SHP77 (cell line): Measurements from ENCODE around the gene HTR1A.

ENCODE experiments used
- DNase-seq, 2 experiments: peaks; one replicate each; lab custom pipeline; 2025; lab: John Stamatoyannopoulos, UW

HTR1A gene

DNA sequence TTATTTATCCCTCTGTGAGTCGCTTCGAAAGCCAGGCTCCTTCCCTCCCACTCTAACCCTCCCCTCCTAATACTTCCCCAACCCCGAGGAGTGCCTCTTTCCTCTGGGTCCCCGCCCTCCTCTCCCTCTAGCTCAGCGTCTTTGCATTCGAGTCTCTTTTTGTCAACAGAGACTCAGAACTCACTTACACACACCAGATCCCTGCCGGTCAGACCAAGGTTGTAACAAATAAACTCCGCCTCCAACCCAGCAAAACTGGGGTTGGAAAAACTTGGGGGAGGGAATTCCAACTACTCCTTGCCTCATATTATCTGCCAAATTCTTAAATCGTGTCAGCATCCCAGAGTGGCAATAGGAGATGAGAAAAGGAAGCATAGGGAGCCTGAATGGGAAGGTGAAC is at the start of gene HTR1A:
Gene HTR1A (minus strand): TSS at position 167 of the 400 bp plus-strand sequence. CDS start 726 bp downstream, outside the sequence.
- no peak for DNase-seq

DNA sequence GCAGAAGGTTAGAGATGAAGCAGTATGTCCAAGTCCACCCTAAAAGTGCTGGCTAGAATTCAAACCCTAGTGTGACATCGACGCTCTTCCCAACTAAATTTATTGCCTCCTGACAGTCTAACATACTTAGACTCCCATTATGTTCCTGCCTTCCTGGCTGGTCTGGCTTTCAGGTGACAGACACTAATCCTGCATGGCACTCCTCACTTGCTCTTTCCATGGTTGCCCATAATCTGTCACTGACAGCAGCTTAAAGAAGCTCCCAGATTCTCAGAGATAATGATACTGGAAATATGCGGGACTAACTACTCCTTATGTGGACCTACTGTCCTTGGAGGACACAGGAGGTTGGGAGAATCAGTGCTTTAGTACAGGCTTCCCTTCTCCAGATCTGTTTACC is 41.7 kb upstream of the HTR1A start:
- DNase-seq, result no peak

GRCh38 chr5:64000096-64000495 is 37.9 kb upstream of the HTR1A start:
- DNase-seq, result no peak

GRCh38 chr5:63987053-63987452 is 24.8 kb upstream of the HTR1A start:
- DNase-seq, result no peak

- no peak for DNase-seq
These were observed 19.6 kb upstream of the HTR1A start for GRCh38 chr5:63981864-63982263.

DNA sequence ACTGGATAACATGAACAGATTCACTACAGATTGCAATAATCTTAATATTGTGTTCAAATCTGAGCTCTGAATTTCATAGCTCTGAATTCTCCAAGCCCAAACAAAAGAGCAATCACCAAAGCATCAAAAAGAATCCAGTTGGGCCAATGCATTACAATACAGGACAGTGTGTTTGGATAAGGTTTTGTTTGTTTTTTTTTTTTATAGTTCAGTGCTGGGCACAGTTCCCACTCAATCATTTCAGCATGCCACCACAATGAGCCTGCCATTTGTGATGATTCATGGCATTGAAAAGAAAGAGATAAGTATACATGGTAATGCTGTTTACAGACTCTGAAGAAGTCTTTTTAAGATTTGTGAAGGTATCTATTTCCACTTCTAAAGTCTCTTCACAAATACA is 1.7 kb upstream of the HTR1A start:
- DNase-seq, result peak; percentile 8 to 47

DNA sequence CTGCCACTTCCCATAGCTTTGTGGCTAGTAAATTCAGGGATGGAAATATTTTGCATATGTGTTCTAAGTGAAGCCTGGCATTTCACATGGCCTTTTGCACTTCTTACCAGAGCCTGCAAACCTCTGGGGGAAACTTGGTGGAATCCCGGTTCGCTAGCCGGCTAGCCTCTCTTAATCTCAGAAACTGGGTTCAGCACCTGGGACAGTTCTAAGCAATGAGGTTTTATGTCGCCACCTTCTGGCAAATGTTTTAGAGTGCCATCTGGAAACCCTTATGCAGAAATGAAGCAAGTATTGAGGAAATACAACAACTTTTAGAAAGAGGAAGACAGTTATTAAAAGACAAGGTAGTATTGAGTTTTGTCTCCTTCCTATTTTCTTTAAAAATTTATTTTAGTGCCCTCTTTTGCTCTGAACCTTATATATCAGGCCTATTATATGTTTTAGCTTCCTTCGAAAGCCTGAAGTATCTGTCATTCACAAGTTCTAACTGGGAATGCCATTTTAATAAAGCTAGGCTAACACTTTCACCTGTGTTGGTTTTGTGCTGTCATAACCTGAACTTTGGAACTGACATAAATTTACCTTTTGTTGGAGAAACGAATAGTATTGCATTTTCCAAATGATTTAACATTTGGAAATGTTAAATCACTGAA is 963 bp upstream of the HTR1A start:
- DNase-seq, result peak; percentile 42 to 48

DNA sequence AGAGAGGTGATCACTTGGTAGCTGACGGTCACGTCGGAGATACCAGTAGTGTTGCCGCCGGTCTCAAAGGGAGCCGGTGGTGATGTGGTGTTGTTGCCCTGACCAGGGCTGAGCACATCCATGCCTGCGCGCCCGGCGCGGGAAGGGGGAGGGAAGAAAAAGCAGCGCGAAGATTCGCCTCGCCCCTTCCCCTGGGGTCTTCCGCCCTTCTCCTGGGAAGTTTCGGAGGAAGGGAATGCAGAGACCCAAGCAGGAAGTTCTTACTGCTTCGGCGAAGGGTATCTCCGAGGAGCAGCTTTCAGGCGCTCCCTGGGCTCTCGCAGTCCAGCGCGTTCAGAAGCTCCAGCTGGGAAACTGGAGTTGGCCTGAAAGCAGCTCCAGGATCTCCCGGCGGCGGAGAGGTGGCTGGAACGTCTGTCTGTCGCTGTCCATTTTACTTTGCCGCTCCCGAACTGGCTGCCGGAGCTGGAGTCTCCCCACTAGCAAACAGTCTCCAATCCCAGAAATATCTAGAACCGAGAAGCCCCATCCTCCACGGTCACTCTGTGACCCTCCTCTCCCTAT is 565 bp downstream of the HTR1A start:
- no peak for DNase-seq

- DNase-seq, result no peak
These were observed 1.1 kb downstream of the HTR1A start for GRCh38 chr5:63961125-63961597.

- no peak for DNase-seq
These were observed 1.6 kb downstream of the HTR1A start for GRCh38 chr5:63960646-63961045.

DNA sequence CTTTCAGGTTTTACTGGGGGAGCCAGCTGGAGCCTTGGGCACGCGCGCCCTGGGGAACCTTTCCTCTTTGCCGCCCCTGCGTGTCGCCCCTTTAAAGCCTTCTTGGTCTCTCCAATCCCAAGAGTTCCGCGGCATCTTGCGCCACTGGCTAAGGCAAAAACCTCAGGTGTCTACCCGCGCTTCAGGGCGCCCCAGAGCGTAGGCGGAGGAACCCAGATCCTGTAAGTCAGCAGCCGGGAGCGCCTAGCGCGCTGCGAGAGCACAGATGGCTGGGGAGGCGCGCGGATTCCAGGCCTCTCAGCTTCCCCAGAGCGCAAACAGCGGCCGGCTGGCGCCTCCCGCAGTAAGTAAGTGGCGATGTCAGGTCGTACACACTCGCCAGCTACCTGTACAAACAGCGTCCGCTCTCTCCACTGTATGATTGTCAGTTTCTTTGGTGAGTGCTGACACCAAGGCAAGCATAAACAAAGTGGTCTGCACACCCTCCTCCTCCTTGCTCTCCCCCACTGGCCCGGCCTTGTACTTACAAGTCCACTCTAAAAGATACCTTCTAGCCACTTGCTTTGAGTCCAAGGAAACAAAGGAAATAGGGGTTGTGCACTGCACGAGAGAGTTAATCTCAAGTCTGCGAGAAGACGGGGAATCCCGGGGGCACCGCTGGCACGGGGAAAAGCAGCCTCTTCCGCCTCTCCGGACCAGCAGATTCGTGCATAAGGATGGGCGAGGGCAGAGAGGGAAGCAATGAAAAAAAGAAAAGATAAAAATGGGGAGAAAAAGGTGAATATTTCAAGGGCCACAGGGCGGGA is 2.9 kb downstream of the HTR1A start:
- DNase-seq, result peak; percentile 59 to 75

GRCh38 chr5:63958654-63959053 is 3.6 kb downstream of the HTR1A start:
- DNase-seq, result no peak

DNA sequence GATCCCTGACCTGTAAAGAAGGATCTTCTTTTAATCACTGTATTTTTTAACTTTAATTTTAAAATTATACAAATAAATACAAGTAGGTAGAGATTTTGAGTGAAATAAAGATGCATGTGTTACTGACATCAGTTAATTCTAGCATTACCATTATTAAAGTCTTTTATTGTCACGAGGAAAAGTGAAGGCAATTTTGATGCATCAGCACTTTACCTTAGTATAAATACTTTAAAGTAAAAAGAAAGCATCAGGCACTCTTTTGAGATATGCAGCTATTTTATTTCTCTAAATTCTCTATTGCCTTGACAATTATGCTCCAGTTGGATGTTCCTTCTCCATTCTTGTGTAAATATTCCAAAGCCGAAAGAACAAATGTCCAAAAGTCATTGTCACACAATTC is 4.6 kb downstream of the HTR1A start:
- DNase-seq, result no peak

GRCh38 chr5:63953217-63953616 is 9.0 kb downstream of the HTR1A start:
- no peak for DNase-seq

DNA sequence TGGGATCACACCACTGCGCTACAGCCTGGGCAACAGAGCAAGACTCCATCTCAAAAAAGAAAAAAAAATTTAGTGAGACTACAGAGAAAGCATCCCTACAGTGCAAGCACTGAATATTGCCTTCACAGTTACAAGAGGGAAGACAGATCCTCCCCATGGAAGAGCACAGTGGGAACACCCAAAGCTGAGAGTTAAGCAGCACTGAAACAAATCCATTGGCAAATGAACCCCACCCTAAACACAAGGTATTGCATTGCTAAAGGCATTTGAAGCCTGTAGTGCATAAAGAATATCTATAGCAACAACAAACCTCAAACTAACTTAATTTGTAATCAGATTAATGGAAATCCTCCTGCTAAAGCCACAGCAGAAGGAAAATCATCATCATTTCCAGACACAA is 27.1 kb downstream of the HTR1A start:
- no peak for DNase-seq

DNA sequence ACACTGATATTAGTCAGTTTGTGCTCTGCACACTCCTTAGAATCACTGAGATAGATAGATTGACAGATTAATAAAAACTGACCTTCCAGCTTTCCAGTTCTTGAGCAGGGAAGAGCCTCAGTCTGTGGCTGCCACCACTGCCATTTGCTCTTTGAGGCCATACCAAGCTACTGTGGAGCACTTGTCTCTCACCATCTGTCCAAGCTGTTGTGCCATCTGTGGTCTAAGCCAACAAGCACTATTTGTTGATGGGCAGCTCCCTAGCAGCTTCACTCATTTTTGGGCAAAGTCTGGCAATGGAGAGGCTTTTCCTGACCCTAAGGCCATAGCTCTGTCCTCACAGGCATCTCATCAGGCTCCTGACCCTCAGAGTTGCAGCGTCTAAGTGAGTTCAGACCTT is 30.4 kb downstream of the HTR1A start:
- no peak for DNase-seq

- DNase-seq, result no peak
These were observed 33.8 kb downstream of the HTR1A start for GRCh38 chr5:63928451-63928850.

DNA sequence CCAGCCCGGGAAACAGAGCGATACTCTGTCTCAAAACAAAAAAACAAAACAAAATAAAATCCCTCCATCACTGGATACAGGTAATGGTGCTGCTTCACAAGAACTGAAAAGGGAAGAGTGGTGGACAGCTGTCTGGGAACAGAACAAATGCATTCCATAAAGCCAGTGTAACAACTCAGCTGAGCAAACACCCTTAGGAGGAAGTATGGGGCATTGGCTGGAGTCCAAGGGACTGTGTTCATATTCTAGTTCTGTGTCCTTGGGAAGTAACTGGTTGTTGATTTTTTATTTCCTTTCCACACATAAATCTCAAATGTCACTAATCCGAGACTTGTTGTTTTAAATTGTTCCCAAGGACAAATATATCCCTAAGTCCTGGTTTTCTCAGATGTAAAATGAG is 38.3 kb downstream of the HTR1A start:
- peak; percentile 89 to 90 for DNase-seq

- no peak for DNase-seq
These were observed 42.3 kb downstream of the HTR1A start for GRCh38 chr5:63919763-63920478.

DNA sequence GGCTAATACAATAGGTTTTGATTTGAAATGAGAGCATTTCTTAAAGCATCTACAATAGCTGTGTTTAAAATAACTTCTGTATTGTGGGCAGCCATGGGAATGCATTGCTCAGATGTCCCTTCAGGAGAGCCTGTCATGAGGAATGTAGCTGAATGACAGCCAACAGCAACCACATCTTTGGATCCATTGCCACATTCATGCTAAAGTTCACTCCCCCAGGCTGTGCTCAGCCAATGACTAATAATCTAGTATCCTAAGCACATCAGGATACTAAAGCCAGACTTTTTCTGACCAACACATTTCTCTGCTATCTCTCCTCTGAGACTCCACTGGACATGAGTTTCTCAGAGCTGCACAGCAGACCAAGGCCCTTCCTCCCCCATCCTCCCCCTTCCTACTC is 45.5 kb downstream of the HTR1A start:
- DNase-seq, result no peak

GRCh38 chr5:63911871-63912270 is 50.4 kb downstream of the HTR1A start:
- no peak for DNase-seq
